Caco-2 (cell line): ENCODE data around the gene ARHGAP31. TPM values are rescaled to one million over a fixed set of nuclear protein-coding genes. Genes with fewer than 3 reads are reported as not detected.

Source experiments
- BruUV-seq: library from RNA; stranded (reverse); fragments of 400-500 nt; replicated peaks from 2 replicates; lab custom pipeline; 2021; lab: Mats Ljungman, UMichigan
- CTCF ChIA-PET: fragments of 300-600 bp; sonication (Branson Sonifier 250); formaldehyde crosslinking; loops from one replicate; lab custom pipeline; 2022; ENCODE audit warnings: antibody characterized with exemption; lab: Charles Lee
- POLR2A ChIA-PET: fragments of 300-600 bp; sonication (Branson Sonifier 250); formaldehyde crosslinking; loops from one replicate; lab custom pipeline; 2022; ENCODE audit warnings: antibody characterized with exemption; lab: Charles Lee
- DNase-seq, 2 experiments: peaks; one replicate each; pipeline versions ENCODE4 v3.0.0 to v3.0.0-alpha.2; 2020 to 2022
- H3K27me3 ChIP-seq: replicated peaks from 2 replicates; pipeline ENCODE4 v1.6.0; 2011; ENCODE audit warnings: low read length; ENCODE audit not compliant: control insufficient read depth, insufficient read depth
- H3K36me3 ChIP-seq: 2 replicates; pipeline ENCODE4 v1.5.1; 2011; ENCODE audit warnings: low read length; ENCODE audit not compliant: control insufficient read depth, insufficient read depth
- H3K4me1 ChIP-seq: fragments of 250-450 bp; sonication (Bioruptor Pico); 2 replicates; pipeline ENCODE4 v1.5.1; 2020; ENCODE audit warnings: mild to moderate bottlenecking
- H3K4me3 ChIP-seq: 2 replicates; pipeline ENCODE4 v1.5.1; 2011; ENCODE audit warnings: low read depth, mild to moderate bottlenecking, control low read depth, low read length
- H3K9me3 ChIP-seq: fragments of 250-450 bp; sonication (Bioruptor Pico); 2 replicates; pipeline ENCODE4 v1.5.1; 2020; ENCODE audit warnings: mild to moderate bottlenecking, moderate library complexity
- H3K27ac Mint-ChIP-seq: one replicate; pipeline ENCODE4 v1.8.0; 2022; ENCODE audit warnings: mixed read lengths; ENCODE audit not compliant: unreplicated experiment
- H3K27me3 Mint-ChIP-seq: one replicate; pipeline ENCODE4 v1.8.0; 2022; ENCODE audit warnings: mixed read lengths; ENCODE audit not compliant: insufficient read depth, unreplicated experiment
- H3K36me3 Mint-ChIP-seq: one replicate; pipeline ENCODE4 v1.8.0; 2022; ENCODE audit warnings: mild to moderate bottlenecking, mixed read lengths; ENCODE audit not compliant: insufficient read depth, unreplicated experiment
- H3K4me1 Mint-ChIP-seq: one replicate; pipeline ENCODE4 v1.8.0; 2022; ENCODE audit warnings: low read depth, mixed read lengths; ENCODE audit not compliant: unreplicated experiment
- H3K4me3 Mint-ChIP-seq: one replicate; pipeline ENCODE4 v1.8.0; 2022; ENCODE audit warnings: mild to moderate bottlenecking, moderate library complexity, mixed read lengths; ENCODE audit not compliant: unreplicated experiment
- H3K9me3 Mint-ChIP-seq: one replicate; pipeline ENCODE4 v1.8.0; 2022; ENCODE audit warnings: mixed read lengths; ENCODE audit not compliant: unreplicated experiment
- intact Hi-C: fragments of 100-400 bp; cut with micrococcal nuclease; formaldehyde crosslinking; loops from one replicate; pipeline ENCODE4 v1.10.0; 2022; ENCODE audit not compliant: unreplicated experiment
- total RNA-seq: library from RNA; stranded (reverse); gene quantifications from 2 replicates; pipeline ENCODE4 v1.2.3, GENCODE V29; 2022
- TF ChIP-seq, protein P1 (sequence below), 2 experiments: fragments of 200-600 bp in 1 of 2; IDR thresholded peaks; 1 replicate in 1 of 2; 2 replicates in 1 of 2; pipeline versions ENCODE4 v1.5.1 to v1.8.0; 2011 to 2022; ENCODE audit warnings: antibody characterized with exemption in 1 of 2, control low read depth in 1 of 2, inconsistent platforms in 1 of 2, low read depth in 1 of 2, low read length in 1 of 2, mild to moderate bottlenecking in 1 of 2, moderate library complexity in 1 of 2; ENCODE audit not compliant: insufficient read depth in 1 of 2, severe bottlenecking in 1 of 2, unreplicated experiment in 1 of 2

The ARHGAP31 gene
- total RNA-seq, 1 experiment from 2014 or later, result 0.25 TPM

DNA sequence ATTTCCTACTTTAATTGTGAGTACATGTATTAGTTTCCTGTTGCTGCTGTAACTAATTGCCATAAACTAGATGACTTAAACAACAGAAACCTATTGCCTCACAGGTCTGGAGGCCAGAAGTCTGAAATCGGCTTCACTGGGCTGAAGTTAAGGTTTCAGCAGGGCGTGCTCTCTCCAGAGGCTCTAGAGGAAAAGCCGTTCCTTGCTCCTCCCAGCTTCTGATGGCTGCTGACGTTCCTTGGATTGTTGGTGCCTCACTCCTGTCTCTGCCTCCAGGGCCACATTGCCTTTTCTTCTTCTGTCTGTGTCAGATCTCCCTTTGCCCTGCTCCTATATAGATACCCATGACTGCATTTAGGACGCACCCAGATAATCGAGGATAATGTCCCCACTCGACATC lies 80.9 kb downstream of the ARHGAP31 start:
- Histone ChIP-seq H3K36me3 (no peaks in the 10 kb centered on the region), H3K4me3 (no peak overlapping the region), H3K9me3 (no peaks in the 10 kb centered on the region), H3K27me3 (no peaks in the 10 kb centered on the region), H3K4me1 (no peaks in the 10 kb centered on the region)
- Mint-ChIP-seq H3K4me3 (no peak overlapping the region), H3K27ac (no peak overlapping the region), H3K4me1 (no peaks in the 10 kb centered on the region), H3K9me3 (no peaks in the 10 kb centered on the region), H3K27me3 (no peaks in the 10 kb centered on the region), H3K36me3 (no peaks in the 10 kb centered on the region)
- BruUV-seq, result no TSS peak
- intact Hi-C loops, result no loop called here
- no peak for DNase-seq
- POLR2A ChIA-PET, result no interaction called here
- CTCF ChIA-PET, result no interaction called here
- TF ChIP-seq, protein P1, sequence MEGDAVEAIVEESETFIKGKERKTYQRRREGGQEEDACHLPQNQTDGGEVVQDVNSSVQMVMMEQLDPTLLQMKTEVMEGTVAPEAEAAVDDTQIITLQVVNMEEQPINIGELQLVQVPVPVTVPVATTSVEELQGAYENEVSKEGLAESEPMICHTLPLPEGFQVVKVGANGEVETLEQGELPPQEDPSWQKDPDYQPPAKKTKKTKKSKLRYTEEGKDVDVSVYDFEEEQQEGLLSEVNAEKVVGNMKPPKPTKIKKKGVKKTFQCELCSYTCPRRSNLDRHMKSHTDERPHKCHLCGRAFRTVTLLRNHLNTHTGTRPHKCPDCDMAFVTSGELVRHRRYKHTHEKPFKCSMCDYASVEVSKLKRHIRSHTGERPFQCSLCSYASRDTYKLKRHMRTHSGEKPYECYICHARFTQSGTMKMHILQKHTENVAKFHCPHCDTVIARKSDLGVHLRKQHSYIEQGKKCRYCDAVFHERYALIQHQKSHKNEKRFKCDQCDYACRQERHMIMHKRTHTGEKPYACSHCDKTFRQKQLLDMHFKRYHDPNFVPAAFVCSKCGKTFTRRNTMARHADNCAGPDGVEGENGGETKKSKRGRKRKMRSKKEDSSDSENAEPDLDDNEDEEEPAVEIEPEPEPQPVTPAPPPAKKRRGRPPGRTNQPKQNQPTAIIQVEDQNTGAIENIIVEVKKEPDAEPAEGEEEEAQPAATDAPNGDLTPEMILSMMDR (IDR thresholded peaks at IDR 0.05; ENCODE audit: insufficient read depth in 1 of 2, low read depth in 1 of 2, low read length in 1 of 2, severe bottlenecking in 1 of 2, unreplicated experiment in 1 of 2), result no peak

DNA sequence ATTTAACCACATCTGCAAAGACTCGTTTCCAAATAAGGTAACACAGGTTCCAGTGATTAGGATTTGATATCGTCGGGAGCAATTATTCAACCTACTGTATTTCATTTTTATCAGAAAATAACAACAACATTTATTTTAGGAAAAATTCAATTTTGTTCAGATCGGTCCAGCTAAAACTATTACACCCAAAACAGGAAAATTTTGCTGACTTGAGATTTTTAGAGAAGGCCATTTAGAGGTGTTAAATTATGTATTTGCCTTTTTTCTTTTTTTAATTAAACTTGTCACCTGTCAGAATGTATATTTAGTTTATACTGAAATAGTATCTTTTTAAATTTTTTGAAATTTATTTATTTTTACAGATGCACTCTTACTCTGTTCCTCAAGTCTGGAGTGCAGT lies 81.3 kb downstream of the ARHGAP31 start:
- Mint-ChIP-seq H3K4me1 (no peaks in the 10 kb centered on the region), H3K27ac (no peak overlapping the region), H3K27me3 (no peaks in the 10 kb centered on the region), H3K9me3 (no peaks in the 10 kb centered on the region), H3K36me3 (no peaks in the 10 kb centered on the region), H3K4me3 (no peak overlapping the region)
- no peaks in the 10 kb centered on the region for H3K27me3 ChIP-seq
- ChIA-PET POLR2A (no interaction called here), CTCF (no interaction called here)
- DNase-seq, result no peak
- H3K4me1 ChIP-seq, result no peaks in the 10 kb centered on the region
- H3K9me3 ChIP-seq, result no peaks in the 10 kb centered on the region
- TF ChIP-seq, protein P1 (IDR thresholded peaks at IDR 0.05; ENCODE audit: insufficient read depth in 1 of 2, low read depth in 1 of 2, low read length in 1 of 2, severe bottlenecking in 1 of 2, unreplicated experiment in 1 of 2), result no peak
- intact Hi-C loops, result no loop called here
- no TSS peak for BruUV-seq
- H3K36me3 ChIP-seq, result no peaks in the 10 kb centered on the region
- H3K4me3 ChIP-seq, result no peak overlapping the region

DNA sequence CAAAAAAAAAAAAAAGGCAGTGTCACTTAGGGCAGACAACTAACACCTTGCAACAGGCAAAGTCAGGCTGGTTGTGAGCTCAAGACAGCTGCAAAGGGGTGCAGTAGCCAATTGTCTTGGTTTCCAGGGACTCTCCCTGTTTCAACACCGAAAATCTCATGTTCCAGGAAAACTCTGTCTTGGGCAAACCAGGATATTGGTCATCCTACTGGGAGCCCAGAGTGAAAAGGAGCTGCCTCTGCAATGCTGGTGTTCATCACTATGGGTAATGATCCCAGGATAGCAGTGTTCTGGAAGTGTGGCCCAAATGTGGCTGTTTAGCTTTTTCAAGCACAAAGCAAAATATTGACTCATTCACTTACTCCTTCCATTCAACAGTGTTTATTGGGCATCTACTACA lies 82.6 kb downstream of the ARHGAP31 start:
- TF ChIP-seq, protein P1 (IDR thresholded peaks at IDR 0.05; ENCODE audit: insufficient read depth in 1 of 2, low read depth in 1 of 2, low read length in 1 of 2, severe bottlenecking in 1 of 2, unreplicated experiment in 1 of 2), result no peak
- no peaks in the 10 kb centered on the region for H3K36me3 ChIP-seq
- Mint-ChIP-seq H3K9me3 (no peaks in the 10 kb centered on the region), H3K4me3 (no peak overlapping the region), H3K36me3 (no peaks in the 10 kb centered on the region), H3K27me3 (no peaks in the 10 kb centered on the region), H3K27ac (no peak overlapping the region), H3K4me1 (no peaks in the 10 kb centered on the region)
- no peaks in the 10 kb centered on the region for H3K4me1 ChIP-seq
- no peak for DNase-seq
- no peaks in the 10 kb centered on the region for H3K9me3 ChIP-seq
- ChIA-PET POLR2A (no interaction called here), CTCF (no interaction called here)
- BruUV-seq, result no TSS peak
- H3K4me3 ChIP-seq, result no peak overlapping the region
- intact Hi-C loops, result no loop called here
- no peaks in the 10 kb centered on the region for H3K27me3 ChIP-seq
